HEK293T (cell line): ENCODE data around the gene PGLYRP3.

Experiments used
- CTCF ChIA-PET: fragments of 350-600 bp; formaldehyde crosslinking; extraction: SDS; loops from one replicate; lab custom pipeline; 2021; ENCODE audit warnings: antibody characterized with exemption, inconsistent platforms; lab: Yijun Ruan, JAX
- POLR2A ChIA-PET: fragments of 350-600 bp; formaldehyde crosslinking; extraction: SDS; loops from one replicate; lab custom pipeline; 2020; ENCODE audit warnings: antibody characterized with exemption, inconsistent platforms; lab: Yijun Ruan, JAX
- DNase-seq: peaks from one replicate; pipeline ENCODE4 v3.0.0; 2012; ENCODE audit warnings: mixed read lengths; ENCODE audit errors: extremely low spot score
- ARNT ChIP-seq: fragments of 450-650 bp; IDR thresholded peaks from 2 replicates; pipeline ENCODE4 v1.6.1; 2017; ENCODE audit warnings: mild to moderate bottlenecking
- BHLHE40 ChIP-seq: fragments of 450-650 bp; IDR thresholded peaks from 2 replicates; pipeline ENCODE4 v1.6.1; 2016; ENCODE audit warnings: mild to moderate bottlenecking, moderate library complexity, borderline replicate concordance
- CTBP1 ChIP-seq: fragments of 450-650 bp; IDR thresholded peaks from 2 replicates; pipeline ENCODE4 v1.6.1; 2016; ENCODE audit warnings: borderline replicate concordance
- ELF4 ChIP-seq: fragments of 450-650 bp; IDR thresholded peaks from 2 replicates; pipeline ENCODE4 v1.6.1; 2017; ENCODE audit warnings: antibody characterized with exemption
- FOXA1 ChIP-seq: fragments of 450-650 bp; IDR thresholded peaks from 2 replicates; pipeline ENCODE4 v1.6.1; 2016; ENCODE audit warnings: mild to moderate bottlenecking
- FOXK2 ChIP-seq: fragments of 450-650 bp; IDR thresholded peaks from 2 replicates; pipeline ENCODE4 v1.6.1; 2016; ENCODE audit warnings: mild to moderate bottlenecking
- FOXM1 ChIP-seq: fragments of 450-650 bp; IDR thresholded peaks from 2 replicates; pipeline ENCODE4 v1.6.1; 2017; ENCODE audit warnings: mild to moderate bottlenecking, borderline replicate concordance
- HDGF ChIP-seq: fragments of 450-650 bp; IDR thresholded peaks from 2 replicates; pipeline ENCODE4 v1.6.1; 2017; ENCODE audit warnings: antibody characterized with exemption, borderline replicate concordance
- L3MBTL2 ChIP-seq: fragments of 450-650 bp; conservative IDR thresholded peaks from 2 replicates; pipeline ENCODE4 v1.6.1; 2016; ENCODE audit warnings: mild to moderate bottlenecking
- LEF1 ChIP-seq: fragments of 450-650 bp; IDR thresholded peaks from 2 replicates; pipeline ENCODE4 v1.6.1; 2017; ENCODE audit warnings: mild to moderate bottlenecking, borderline replicate concordance
- NFRKB ChIP-seq: fragments of 450-650 bp; IDR thresholded peaks from 2 replicates; pipeline ENCODE4 v1.6.1; 2016; ENCODE audit warnings: mild to moderate bottlenecking, moderate library complexity
- PKNOX1 ChIP-seq: fragments of 450-650 bp; IDR thresholded peaks from 2 replicates; pipeline ENCODE4 v1.6.1; 2016
- SUZ12 ChIP-seq: fragments of 450-650 bp; IDR thresholded peaks from 2 replicates; pipeline ENCODE4 v1.6.1; 2016; ENCODE audit warnings: mild to moderate bottlenecking
- TARDBP ChIP-seq: fragments of 450-650 bp; IDR thresholded peaks from 2 replicates; pipeline ENCODE4 v1.6.1; 2016
- ZNF384 ChIP-seq: fragments of 450-650 bp; IDR thresholded peaks from 2 replicates; pipeline ENCODE4 v1.6.1; 2016

The PGLYRP3 gene

GRCh38 chr1:153312570-153313186 lies at the start of gene PGLYRP3:
Gene PGLYRP3, minus strand, starts transcription at chr1:153312952. Its CDS starts 2,287 bp downstream, at chr1:153310665.
- ChIA-PET CTCF (interaction anchor here (0.6 to 2.5 kb wide), 2 partner anchors 24 to 182 kb away, joined by 3 to 6 read pairs; no protein-coding TSS in a partner anchor), POLR2A (no interaction called here)
- no peak for DNase-seq
- TF ChIP-seq FOXA1 (no peak), ARNT (no peak)

- DNase-seq: no peak
- CTCF ChIA-PET: no interaction called here
- no peak for TF ChIP-seq NFRKB
- TF ChIP-seq SUZ12: no peak
- POLR2A ChIA-PET: no interaction called here
Observed at GRCh38 chr1:153362187-153362775, 49.5 kb upstream of the PGLYRP3 start.

- no peak for DNase-seq
- TF ChIP-seq PKNOX1 (no peak), CTBP1 (no peak), ARNT (no peak), ZNF384 (no peak), NFRKB (no peak), LEF1 (no peak), HDGF (no peak), TARDBP (no peak)
- POLR2A ChIA-PET: no interaction called here
- CTCF ChIA-PET: no interaction called here
Observed at GRCh38 chr1:153361480-153362109, 48.8 kb upstream of the PGLYRP3 start.

GRCh38 chr1:153360592-153361479 lies 48.1 kb upstream of the PGLYRP3 start:
- CTCF ChIA-PET: interaction anchor here (0.9 kb wide), 1 partner anchor 134 kb away, joined by 4 read pairs; no protein-coding TSS in a partner anchor
- POLR2A ChIA-PET: no interaction called here
- TF ChIP-seq ARNT (no peak), ELF4 (no peak), FOXA1 (no peak), SUZ12 (no peak), CTBP1 (no peak), FOXK2 (no peak), FOXM1 (no peak), TARDBP (no peak), L3MBTL2 (no peak), BHLHE40 (no peak), HDGF (no peak), ZNF384 (no peak), LEF1 (no peak)
- no peak for DNase-seq

- POLR2A ChIA-PET: no interaction called here
- no peak for DNase-seq
- CTCF ChIA-PET: interaction anchor here (0.9 kb wide), 1 partner anchor 135 kb away, joined by 4 read pairs; no protein-coding TSS in a partner anchor
- TF ChIP-seq TARDBP (no peak), PKNOX1 (no peak), ARNT (no peak), ZNF384 (no peak), HDGF (no peak), FOXA1 (no peak), FOXM1 (no peak), NFRKB (no peak), SUZ12 (no peak), LEF1 (no peak), CTBP1 (no peak), ELF4 (no peak)
Observed at GRCh38 chr1:153360190-153360589, 47.4 kb upstream of the PGLYRP3 start.

GRCh38 chr1:153359241-153359640 lies 46.5 kb upstream of the PGLYRP3 start:
- CTCF ChIA-PET: interaction anchor here (2.9 kb wide), 1 partner anchor 136 kb away, joined by 16 read pairs; no protein-coding TSS in a partner anchor
- no peak for DNase-seq
- no peak for TF ChIP-seq BHLHE40
- TF ChIP-seq L3MBTL2: no peak
- TF ChIP-seq FOXK2: no peak
- no peak for TF ChIP-seq HDGF
- no peak for TF ChIP-seq FOXM1
- TF ChIP-seq PKNOX1: no peak
- TF ChIP-seq NFRKB: no peak
- TF ChIP-seq TARDBP: no peak
- TF ChIP-seq LEF1: no peak
- POLR2A ChIA-PET: no interaction called here
